CD4-positive, alpha-beta memory T cell (primary cell): Measurements from ENCODE around the gene ACVR1B. TPM values are rescaled to one million over a fixed set of nuclear protein-coding genes. Genes with fewer than 3 reads are reported as not detected.

Source experiments
- CTCF ChIA-PET: fragments of 350-600 bp; sonication (Branson Sonifier 250); formaldehyde crosslinking; loops from one replicate; lab custom pipeline; 2021; ENCODE audit warnings: inconsistent platforms; ENCODE audit not compliant: partially characterized antibody; lab: Charles Lee
- POLR2A ChIA-PET: fragments of 350-600 bp; sonication (Branson Sonifier 250); formaldehyde crosslinking; loops from one replicate; lab custom pipeline; 2021; ENCODE audit not compliant: partially characterized antibody; lab: Charles Lee
- DNase-seq, 5 donors: peaks; one replicate each; pipeline versions ENCODE4 v3.0.0 to v3.0.0-alpha.2; 2020 to 2022; ENCODE audit warnings: mixed read lengths in 1 of 5
- H3K27ac ChIP-seq: one replicate; pipeline ENCODE4 v1.7.0; 2013; ENCODE audit warnings: low read depth, low read length
- H3K27me3 ChIP-seq: 2 replicates; pipeline ENCODE4 v1.7.0; 2013; ENCODE audit warnings: mild to moderate bottlenecking, low read length, moderate library complexity; ENCODE audit not compliant: insufficient read depth
- H3K36me3 ChIP-seq: 2 replicates; pipeline ENCODE4 v1.7.0; 2013; ENCODE audit warnings: mild to moderate bottlenecking, low read length, moderate library complexity; ENCODE audit not compliant: insufficient read depth
- H3K4me1 ChIP-seq: 2 replicates; pipeline ENCODE4 v1.7.0; 2013; ENCODE audit warnings: mild to moderate bottlenecking, low read length, moderate library complexity; ENCODE audit not compliant: insufficient read depth
- H3K4me3 ChIP-seq, 2 donors: one replicate each; pipeline ENCODE4 v1.7.0; 2013; ENCODE audit warnings: low read length in 2 of 2, mild to moderate bottlenecking in 1 of 2
- H3K9me3 ChIP-seq, 2 donors: one replicate each; pipeline ENCODE4 v1.7.0; 2013; ENCODE audit warnings: low read length in 2 of 2, control low read depth in 1 of 2; ENCODE audit not compliant: control insufficient read depth in 1 of 2
- H3K27ac Mint-ChIP-seq, 7 donors: one replicate each; pipeline ENCODE4 v1.8.0; 2020 to 2021; ENCODE audit warnings: mixed read lengths in 7 of 7, mild to moderate bottlenecking in 6 of 7, inconsistent platforms in 3 of 7, moderate library complexity in 3 of 7
- H3K27me3 Mint-ChIP-seq, 2 donors: one replicate each; pipeline ENCODE4 v1.8.0; 2020 to 2021; ENCODE audit warnings: mixed read lengths in 2 of 2
- H3K36me3 Mint-ChIP-seq, 2 donors: one replicate each; pipeline ENCODE4 v1.8.0; 2020 to 2021; ENCODE audit warnings: mixed read lengths in 2 of 2, inconsistent platforms in 1 of 2, mild to moderate bottlenecking in 1 of 2
- H3K4me1 Mint-ChIP-seq, 4 donors: one replicate each; pipeline ENCODE4 v1.8.0; 2020 to 2021; ENCODE audit warnings: mixed read lengths in 4 of 4, mild to moderate bottlenecking in 1 of 4
- H3K4me3 Mint-ChIP-seq, 8 donors: one replicate each; pipeline ENCODE4 v1.8.0; 2020 to 2021; ENCODE audit warnings: mixed read lengths in 8 of 8, mild to moderate bottlenecking in 7 of 8, moderate library complexity in 6 of 8, inconsistent platforms in 3 of 8
- H3K9me3 Mint-ChIP-seq, 8 donors: one replicate each; pipeline ENCODE4 v1.8.0; 2020 to 2021; ENCODE audit warnings: mixed read lengths in 8 of 8, mild to moderate bottlenecking in 5 of 8, inconsistent platforms in 3 of 8, moderate library complexity in 1 of 8
- intact Hi-C: fragments of 100-400 bp; cut with micrococcal nuclease; formaldehyde crosslinking; loops from one replicate; pipeline ENCODE4 v1.15.1; 2023
- polyA plus RNA-seq, 2 donors: library from polyadenylated mRNA; unstranded; fragments of 300-500 nt; fragmentation: Illumina TruSeq; gene quantifications; one replicate each; pipeline ENCODE4 v1.2.3, GENCODE V29; 2021
- total RNA-seq, 2 experiments: library from RNA; stranded (reverse); gene quantifications; one replicate each; pipeline ENCODE4 v1.2.3, GENCODE V29; 2021

Gene ACVR1B
- total and polyA plus RNA-seq, 4 experiments from 2014 or later, result 0.42 to 12.6 (median 6.7) TPM

DNA sequence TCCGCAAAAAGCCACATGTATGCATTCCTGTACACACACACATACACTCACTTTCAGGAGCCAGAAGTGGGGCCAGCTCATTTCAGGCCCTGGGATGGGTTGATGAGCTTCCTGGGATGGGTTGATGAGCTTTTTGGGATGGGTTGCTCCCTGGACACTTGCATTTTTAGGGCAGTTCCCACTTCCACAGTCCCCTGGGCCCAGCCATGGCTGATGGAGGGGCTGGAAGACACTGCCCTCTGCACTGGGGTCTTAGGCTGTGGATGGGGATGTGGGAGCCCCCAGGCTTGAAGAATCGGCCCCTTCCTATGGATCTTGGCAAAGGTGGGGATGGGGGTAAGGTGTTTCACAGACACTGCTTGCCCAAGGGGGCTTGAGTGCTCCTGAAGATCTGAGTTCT, 31.5 kb upstream of the ACVR1B start:
- Histone ChIP-seq H3K4me1 (peaks cover 9% of the 10 kb centered on the region), H3K9me3 (no peaks in the 10 kb centered on the region), H3K36me3 (no peaks in the 10 kb centered on the region), H3K27me3 (no peaks in the 10 kb centered on the region), H3K4me3 (no peak overlapping the region), H3K27ac (no peak overlapping the region)
- Mint-ChIP-seq H3K27ac (no peak overlapping the region), H3K9me3 (no peaks in the 10 kb centered on the region), H3K4me3 (no peak overlapping the region), H3K36me3 (no peaks in the 10 kb centered on the region), H3K27me3 (no peaks in the 10 kb centered on the region), H3K4me1 (peaks cover 0 to 14% (median 3%) of the 10 kb centered on the region in 4 donors)
- intact Hi-C loops, result no loop called here
- DNase-seq, result no peak
- ChIA-PET POLR2A (no interaction called here), CTCF (no interaction called here)

DNA sequence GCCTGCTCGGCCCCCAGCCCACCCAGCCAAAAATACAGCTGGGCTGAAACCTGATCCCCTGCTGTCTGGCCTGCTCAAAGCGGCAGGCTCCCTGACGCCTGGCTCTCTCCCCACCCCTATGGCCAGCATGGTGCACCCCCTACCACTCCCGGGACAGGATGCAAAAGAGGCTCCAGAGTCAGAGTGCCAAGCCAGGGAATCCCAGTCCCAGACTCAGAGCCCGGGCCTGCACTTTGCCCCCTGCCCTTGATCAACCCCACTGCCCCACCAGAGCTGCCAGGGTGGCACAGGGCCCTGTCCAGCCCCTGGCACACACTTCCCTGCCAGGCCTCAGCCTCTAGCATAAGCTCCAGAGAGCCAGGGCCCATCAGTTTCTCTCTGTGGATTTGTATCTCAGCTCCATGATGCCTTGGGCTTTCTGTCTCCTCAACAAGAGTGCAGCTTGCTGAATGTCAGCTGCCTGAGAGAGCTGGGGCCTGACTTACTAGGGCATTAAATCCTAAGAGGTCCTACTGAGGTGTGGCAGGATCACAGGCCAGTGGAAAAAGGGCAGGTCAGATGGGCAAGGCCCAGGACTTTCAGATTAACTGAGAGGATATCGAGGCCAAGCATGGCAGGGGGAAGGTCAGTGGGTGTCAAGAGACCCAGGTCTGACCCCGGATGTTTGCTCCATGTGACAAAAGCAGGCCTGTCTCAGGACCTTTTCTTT, 30.3 kb upstream of the ACVR1B start:
- H3K36me3 Mint-ChIP-seq, result no peaks in the 10 kb centered on the region
- POLR2A ChIA-PET, result no interaction called here
- no peaks in the 10 kb centered on the region for H3K9me3 Mint-ChIP-seq
- no peak overlapping the region for H3K4me3 ChIP-seq
- peak overlapping the region in 1 of 8 donors; percentile 29 for H3K4me3 Mint-ChIP-seq
- H3K4me1 Mint-ChIP-seq, result peaks cover 3 to 14% (median 5%) of the 10 kb centered on the region in 4 donors
- H3K9me3 ChIP-seq, result no peaks in the 10 kb centered on the region
- H3K27me3 Mint-ChIP-seq, result no peaks in the 10 kb centered on the region
- no peaks in the 10 kb centered on the region for H3K27me3 ChIP-seq
- H3K27ac ChIP-seq, result no peak overlapping the region
- CTCF ChIA-PET, result interaction anchor here (1.0 to 4.1 kb wide), 9 partner anchors 9 to 161 kb away, joined by 3 to 23 read pairs (median 6); partner anchors contain the start of gene ACVR1B
- intact Hi-C loops, result no loop called here
- H3K4me1 ChIP-seq, result peaks cover 9% of the 10 kb centered on the region
- DNase-seq, result no peak
- H3K27ac Mint-ChIP-seq, result peak overlapping the region in 2 of 7 donors; percentile 22 to 64
- no peaks in the 10 kb centered on the region for H3K36me3 ChIP-seq

- Mint-ChIP-seq H3K9me3 (no peaks in the 10 kb centered on the region), H3K36me3 (no peaks in the 10 kb centered on the region), H3K27me3 (no peaks in the 10 kb centered on the region), H3K4me3 (no peak overlapping the region), H3K4me1 (peaks cover 3 to 14% (median 5%) of the 10 kb centered on the region in 4 donors), H3K27ac (peak overlapping the region in 1 of 7 donors; percentile 86)
- H3K9me3 ChIP-seq, result no peaks in the 10 kb centered on the region
- no peak overlapping the region for H3K4me3 ChIP-seq
- H3K27ac ChIP-seq, result no peak overlapping the region
- H3K36me3 ChIP-seq, result no peaks in the 10 kb centered on the region
- peaks cover 9% of the 10 kb centered on the region for H3K4me1 ChIP-seq
- CTCF ChIA-PET, result interaction anchor here (1.0 to 4.1 kb wide), 13 partner anchors 10 to 160 kb away, joined by 3 to 23 read pairs (median 7); partner anchors contain the start of gene ACVR1B
- no peak for DNase-seq
- POLR2A ChIA-PET, result no interaction called here
- H3K27me3 ChIP-seq, result no peaks in the 10 kb centered on the region
- intact Hi-C loops, result no loop called here
Observed at GRCh38 chr12:51922146-51922545, 29.4 kb upstream of the ACVR1B start.

GRCh38 chr12:51922762-51923505, 28.6 kb upstream of the ACVR1B start:
- no peak for DNase-seq
- peaks cover 9% of the 10 kb centered on the region for H3K4me1 ChIP-seq
- H3K4me3 ChIP-seq, result no peak overlapping the region
- H3K36me3 ChIP-seq, result no peaks in the 10 kb centered on the region
- H3K9me3 ChIP-seq, result no peaks in the 10 kb centered on the region
- H3K27me3 ChIP-seq, result no peaks in the 10 kb centered on the region
- H3K4me3 Mint-ChIP-seq, result peak overlapping the region in 1 of 8 donors; percentile 20
- ChIA-PET POLR2A (interaction anchor here (1.5 kb wide), 1 partner anchor 48 kb away, joined by 3 read pairs; no protein-coding TSS in a partner anchor), CTCF (interaction anchor here (0.5 to 4.1 kb wide), 18 partner anchors 8 to 115 kb away, joined by 3 to 23 read pairs (median 4); partner anchors contain the start of gene ACVR1B)
- intact Hi-C loops, result no loop called here
- no peaks in the 10 kb centered on the region for H3K9me3 Mint-ChIP-seq
- H3K4me1 Mint-ChIP-seq, result peaks cover 3 to 14% (median 5%) of the 10 kb centered on the region in 4 donors
- no peak overlapping the region for H3K27ac Mint-ChIP-seq
- no peaks in the 10 kb centered on the region for H3K27me3 Mint-ChIP-seq
- no peak overlapping the region for H3K27ac ChIP-seq
- H3K36me3 Mint-ChIP-seq, result no peaks in the 10 kb centered on the region

DNA sequence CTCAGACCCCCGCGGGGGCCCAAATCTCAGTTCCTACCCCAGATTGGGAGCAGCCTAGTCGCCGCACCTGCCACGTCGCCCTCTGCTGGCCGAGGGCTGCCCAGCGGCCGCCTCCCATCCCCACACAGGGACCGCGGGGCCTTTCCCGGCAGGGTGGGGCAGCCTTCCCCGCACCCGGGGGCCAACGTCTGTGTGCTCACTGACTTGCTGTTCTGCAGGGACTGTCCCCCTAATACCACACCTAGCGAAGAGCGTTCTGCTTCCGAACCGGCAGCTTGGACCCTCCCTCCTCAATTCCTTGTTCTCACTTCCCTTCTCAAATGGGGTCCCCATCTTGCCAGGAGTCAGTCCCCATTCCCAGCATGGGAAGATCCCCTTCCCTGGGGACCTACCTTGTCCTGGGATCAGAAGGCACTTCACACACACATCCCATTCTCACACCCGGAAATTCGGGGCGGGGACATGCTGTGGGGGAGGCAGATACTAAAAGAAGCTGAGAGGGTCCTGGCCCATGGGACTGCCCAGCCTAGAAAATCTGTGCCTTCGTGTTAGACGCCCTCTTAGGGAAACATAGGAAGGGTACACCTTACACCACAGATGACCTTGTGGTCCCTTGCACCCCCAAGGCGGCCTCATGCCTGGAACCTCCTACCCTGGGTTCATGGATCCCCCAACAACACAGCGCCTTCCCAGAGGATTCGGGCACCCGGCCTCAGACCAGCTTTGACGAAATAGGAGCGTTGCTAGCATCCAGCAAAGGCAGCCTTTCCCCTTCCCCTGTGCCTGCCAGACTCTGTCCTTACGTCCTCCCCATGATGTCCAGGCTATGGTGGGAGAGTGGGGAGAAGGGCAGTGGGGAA, 27.8 kb upstream of the ACVR1B start:
- Mint-ChIP-seq H3K36me3 (no peaks in the 10 kb centered on the region), H3K27me3 (no peaks in the 10 kb centered on the region), H3K4me1 (peaks cover 3 to 14% (median 5%) of the 10 kb centered on the region in 4 donors), H3K9me3 (no peaks in the 10 kb centered on the region), H3K4me3 (peak overlapping the region in 6 of 8 donors; percentile 24 to 74 (median 54)), H3K27ac (no peak overlapping the region)
- ChIA-PET CTCF (interaction anchor here (0.7 to 4.1 kb wide), 16 partner anchors 8 to 101 kb away, joined by 3 to 23 read pairs (median 6); partner anchors contain the start of gene ACVR1B), POLR2A (interaction anchor here (1.3 to 1.5 kb wide), 2 partner anchors 47 to 57 kb away, joined by 3 to 4 read pairs; no protein-coding TSS in a partner anchor)
- Histone ChIP-seq H3K27ac (no peak overlapping the region), H3K9me3 (no peaks in the 10 kb centered on the region), H3K27me3 (no peaks in the 10 kb centered on the region), H3K4me3 (no peak overlapping the region), H3K4me1 (peaks cover 9% of the 10 kb centered on the region), H3K36me3 (no peaks in the 10 kb centered on the region)
- intact Hi-C loops, result no loop called here
- DNase-seq, result peak in 4 of 5 donors; percentile 33 to 48 (median 42)

GRCh38 chr12:51924551-51925319, 26.8 kb upstream of the ACVR1B start:
- no peak overlapping the region for H3K27ac ChIP-seq
- no peak for DNase-seq
- H3K9me3 Mint-ChIP-seq, result no peaks in the 10 kb centered on the region
- no peaks in the 10 kb centered on the region for H3K27me3 ChIP-seq
- ChIA-PET CTCF (interaction anchor here (1.1 to 4.1 kb wide), 4 partner anchors 8 to 56 kb away, joined by 3 to 23 read pairs (median 13); no protein-coding TSS in a partner anchor), POLR2A (interaction anchor here (1.3 to 1.5 kb wide), 2 partner anchors 46 to 56 kb away, joined by 3 to 4 read pairs; no protein-coding TSS in a partner anchor)
- H3K36me3 ChIP-seq, result no peaks in the 10 kb centered on the region
- peaks cover 3 to 14% (median 5%) of the 10 kb centered on the region in 4 donors for H3K4me1 Mint-ChIP-seq
- peaks cover 9% of the 10 kb centered on the region for H3K4me1 ChIP-seq
- H3K27me3 Mint-ChIP-seq, result no peaks in the 10 kb centered on the region
- peak overlapping the region in 1 of 7 donors; percentile 25 for H3K27ac Mint-ChIP-seq
- no peak overlapping the region for H3K4me3 Mint-ChIP-seq
- no peak overlapping the region for H3K4me3 ChIP-seq
- intact Hi-C loops, result no loop called here
- H3K9me3 ChIP-seq, result no peaks in the 10 kb centered on the region
- no peaks in the 10 kb centered on the region for H3K36me3 Mint-ChIP-seq
